Uterus (tissue), 4 donors: ENCODE results near the gene GBP6. TPM values are rescaled to one million over a fixed set of nuclear protein-coding genes. Genes with fewer than 3 reads are reported as not detected.
"Not testable (repeated sequence)": the region's sequence is repeated elsewhere in the genome, so short reads cannot be mapped to it uniquely, and the experiment has no call there.

ENCODE experiments used
- DNase-seq, 2 donors: peaks; one replicate each; pipeline ENCODE4 v3.0.0-alpha.2; 2019 to 2020
- H3K27ac ChIP-seq, 2 donors: fragments of 200-600 bp; sonication (generic); 1 replicate in 1 of 2; 2 replicates in 1 of 2; pipeline ENCODE4 v1.5.1; 2016 to 2018
- H3K27me3 ChIP-seq, 2 donors: fragments of 200-600 bp; sonication (generic); one replicate each; pipeline ENCODE4 v1.5.1; 2018 to 2019; ENCODE audit warnings: control low read depth in 1 of 2
- H3K36me3 ChIP-seq, 2 donors: fragments of 200-600 bp; sonication (generic); one replicate each; pipeline ENCODE4 v1.5.1; 2019; ENCODE audit warnings: control low read depth in 1 of 2
- H3K4me1 ChIP-seq, 2 donors: fragments of 200-600 bp; sonication (generic); one replicate each; pipeline ENCODE4 v1.5.1; 2018 to 2019; ENCODE audit warnings: control low read depth in 1 of 2
- H3K4me3 ChIP-seq, 2 donors: fragments of 200-600 bp; sonication (generic); 1 replicate in 1 of 2; 2 replicates in 1 of 2; pipeline ENCODE4 v1.5.1; 2018 to 2019; ENCODE audit warnings: mild to moderate bottlenecking in 1 of 2
- H3K9me3 ChIP-seq, 2 donors: fragments of 200-600 bp; sonication (generic); one replicate each; pipeline ENCODE4 v1.5.1; 2019; ENCODE audit warnings: control low read depth in 1 of 2
- POLR2A ChIP-seq, 2 donors: fragments of 450-650 bp; IDR thresholded peaks; one replicate each; pipeline ENCODE4 v1.6.1; 2016; ENCODE audit warnings: antibody characterized with exemption in 2 of 2, mild to moderate bottlenecking in 1 of 2, moderate library complexity in 1 of 2
- intact Hi-C: fragments of 100-400 bp; cut with DNase I; formaldehyde crosslinking; loops from one replicate; pipeline ENCODE4 v1.15.1; 2023; ENCODE audit warnings: low total_unique reads
- total RNA-seq, 4 donors: library from RNA; depleted of rRNA in 3 of 4; stranded (reverse); fragments of >200 nt in 3 of 4; gene quantifications; one replicate each; pipeline versions ENCODE4 v1.1.0 to v1.2.4, GENCODE V29; 2014 to 2023
- TF ChIP-seq, protein P1 (sequence below), 4 experiments: fragments of 200-600 bp in 2 of 4; fragments of 450-650 bp in 2 of 4; sonication (generic) in 2 of 4; IDR thresholded peaks; one replicate each; pipeline ENCODE4 v1.5.1; 2016 to 2019; ENCODE audit warnings: antibody characterized with exemption in 4 of 4, mild to moderate bottlenecking in 2 of 4, moderate library complexity in 1 of 4
- donor health status: DM: yes; HTN: yes; CAD: no.

The GBP6 gene
- total RNA-seq, 4 donors from 2014 or later: not detected

DNA sequence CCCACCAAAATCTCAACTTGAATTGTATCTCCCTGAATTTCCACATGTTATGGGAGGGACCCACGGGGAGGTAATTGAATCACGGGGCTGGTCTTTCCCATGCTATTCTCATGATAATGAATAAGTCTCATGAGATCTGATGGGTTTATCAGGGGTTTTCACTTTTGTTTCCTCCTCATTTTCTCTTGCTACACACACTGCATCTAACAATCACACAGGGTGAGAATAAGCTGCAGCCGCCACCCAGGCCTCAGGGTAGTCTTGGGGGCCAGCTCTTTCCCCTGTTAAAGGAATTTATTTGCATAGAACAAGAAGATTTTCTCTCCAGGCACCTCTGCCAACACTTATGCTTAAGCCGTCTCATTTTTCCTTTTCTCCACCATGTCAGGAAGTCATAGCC lies 26.0 kb upstream of the GBP6 start:
- intact Hi-C loops: no loop called here
- TF ChIP-seq, protein P1, sequence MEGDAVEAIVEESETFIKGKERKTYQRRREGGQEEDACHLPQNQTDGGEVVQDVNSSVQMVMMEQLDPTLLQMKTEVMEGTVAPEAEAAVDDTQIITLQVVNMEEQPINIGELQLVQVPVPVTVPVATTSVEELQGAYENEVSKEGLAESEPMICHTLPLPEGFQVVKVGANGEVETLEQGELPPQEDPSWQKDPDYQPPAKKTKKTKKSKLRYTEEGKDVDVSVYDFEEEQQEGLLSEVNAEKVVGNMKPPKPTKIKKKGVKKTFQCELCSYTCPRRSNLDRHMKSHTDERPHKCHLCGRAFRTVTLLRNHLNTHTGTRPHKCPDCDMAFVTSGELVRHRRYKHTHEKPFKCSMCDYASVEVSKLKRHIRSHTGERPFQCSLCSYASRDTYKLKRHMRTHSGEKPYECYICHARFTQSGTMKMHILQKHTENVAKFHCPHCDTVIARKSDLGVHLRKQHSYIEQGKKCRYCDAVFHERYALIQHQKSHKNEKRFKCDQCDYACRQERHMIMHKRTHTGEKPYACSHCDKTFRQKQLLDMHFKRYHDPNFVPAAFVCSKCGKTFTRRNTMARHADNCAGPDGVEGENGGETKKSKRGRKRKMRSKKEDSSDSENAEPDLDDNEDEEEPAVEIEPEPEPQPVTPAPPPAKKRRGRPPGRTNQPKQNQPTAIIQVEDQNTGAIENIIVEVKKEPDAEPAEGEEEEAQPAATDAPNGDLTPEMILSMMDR (IDR thresholded peaks at IDR 0.05): no peak
- no peak for TF ChIP-seq POLR2A (IDR thresholded peaks at IDR 0.05)

DNA sequence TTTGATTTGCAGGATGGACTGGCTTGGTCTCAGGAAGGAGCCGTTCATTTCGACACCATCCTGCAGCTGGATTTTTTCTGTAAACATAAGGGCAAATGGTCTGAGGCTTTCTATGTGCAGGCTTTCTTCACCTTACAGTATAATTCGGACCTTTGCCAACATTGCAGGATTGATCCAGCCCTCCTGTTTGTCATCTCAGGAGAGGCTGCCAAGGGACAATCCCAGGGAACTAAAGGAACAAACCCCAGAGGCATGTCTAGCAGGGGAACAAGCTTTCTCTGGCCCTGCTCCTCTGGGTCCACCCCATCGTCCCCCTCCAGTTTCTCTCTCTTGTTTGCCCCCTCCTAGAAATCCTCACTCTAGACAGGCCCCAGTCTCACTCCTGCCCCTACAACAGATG lies 24.8 kb upstream of the GBP6 start:
- no peaks in the 10 kb centered on the region for H3K9me3 ChIP-seq
- TF ChIP-seq, protein P1 (IDR thresholded peaks at IDR 0.05): no peak
- no peak for TF ChIP-seq POLR2A (IDR thresholded peaks at IDR 0.05)
- no peak for DNase-seq
- H3K27ac ChIP-seq: no peak overlapping the region
- intact Hi-C loops: no loop called here
- no peak overlapping the region for H3K4me3 ChIP-seq
- H3K36me3 ChIP-seq: no peaks in the 10 kb centered on the region
- H3K4me1 ChIP-seq: no peaks in the 10 kb centered on the region
- no peaks in the 10 kb centered on the region for H3K27me3 ChIP-seq

More for the DNA sequence above, 26.0 kb upstream of the GBP6 start:
- Histone ChIP-seq H3K27ac (no peak overlapping the region), H3K4me3 (no peak overlapping the region), H3K27me3 (no peaks in the 10 kb centered on the region), H3K36me3 (no peaks in the 10 kb centered on the region), H3K4me1 (no peaks in the 10 kb centered on the region), H3K9me3 (no peaks in the 10 kb centered on the region)
- no peak for DNase-seq

DNA sequence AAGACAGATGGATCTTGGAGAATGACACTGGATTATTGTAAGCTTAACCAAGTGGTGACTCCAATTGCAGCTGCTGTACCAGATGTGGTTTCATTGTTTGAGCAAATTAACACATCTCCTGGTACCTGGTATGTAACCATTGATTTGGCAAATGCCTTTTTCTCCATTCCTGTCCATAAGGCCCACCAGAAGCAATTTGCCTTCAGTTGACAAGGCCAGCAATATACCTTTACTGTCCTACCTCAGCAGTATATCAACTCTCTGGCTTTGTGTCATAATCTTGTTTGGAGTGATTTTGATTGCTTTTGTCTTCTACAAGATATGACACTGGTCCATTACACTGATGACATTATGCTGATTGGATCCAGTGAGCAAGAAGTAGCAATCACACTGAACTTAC lies 18.4 kb upstream of the GBP6 start:
- H3K36me3 ChIP-seq, H3K4me3 ChIP-seq, H3K9me3 ChIP-seq, intact Hi-C loops, H3K4me1 ChIP-seq, H3K27ac ChIP-seq, DNase-seq, H3K27me3 ChIP-seq: not testable (repeated sequence)

DNA sequence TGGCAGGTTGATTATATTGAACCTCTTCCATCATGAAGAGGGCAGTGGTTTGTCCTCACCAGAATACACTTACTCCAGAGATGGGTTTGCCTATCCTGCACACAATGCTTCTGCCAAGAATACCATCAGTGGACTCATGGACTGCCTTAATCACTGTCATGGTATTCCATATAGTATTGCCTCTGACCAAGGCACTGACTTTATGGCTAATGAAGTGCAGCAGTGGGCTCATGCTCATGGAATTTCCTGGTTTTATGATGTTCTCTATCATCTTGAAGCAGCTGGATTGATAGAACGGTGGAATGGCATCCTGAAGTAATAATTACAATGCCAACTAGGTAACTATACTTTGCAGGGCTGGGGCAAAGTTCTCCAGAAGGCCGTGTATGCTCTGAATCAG lies 16.6 kb upstream of the GBP6 start:
- no peaks in the 10 kb centered on the region for H3K36me3 ChIP-seq
- DNase-seq: no peak
- intact Hi-C loops: no loop called here
- H3K27me3 ChIP-seq: no peaks in the 10 kb centered on the region
- H3K27ac ChIP-seq: no peak overlapping the region
- no peaks in the 10 kb centered on the region for H3K9me3 ChIP-seq
- H3K4me1 ChIP-seq: no peaks in the 10 kb centered on the region
- H3K4me3 ChIP-seq: no peak overlapping the region
- TF ChIP-seq, protein P1 (IDR thresholded peaks at IDR 0.05): no peak
- TF ChIP-seq POLR2A (IDR thresholded peaks at IDR 0.05): no peak

DNA sequence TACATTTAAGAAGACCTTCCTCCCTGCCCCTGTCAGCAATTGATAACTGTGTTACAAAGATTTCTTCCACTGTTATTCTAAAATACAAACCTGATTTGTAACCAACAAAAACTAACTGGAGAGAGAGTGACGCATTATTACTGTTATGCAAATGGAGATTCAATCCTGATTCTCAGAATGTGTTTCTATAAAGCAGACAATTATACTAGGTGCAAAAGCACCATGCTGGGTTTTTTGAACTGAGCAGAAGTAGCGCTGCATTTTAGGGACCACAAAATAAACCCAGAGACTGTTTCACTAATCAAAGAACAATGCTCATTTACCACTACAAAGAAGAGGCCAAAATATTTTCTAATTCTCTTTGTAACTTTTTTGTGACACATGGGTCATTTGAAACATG lies 13.6 kb upstream of the GBP6 start:
- TF ChIP-seq POLR2A (IDR thresholded peaks at IDR 0.05): no peak
- TF ChIP-seq, protein P1 (IDR thresholded peaks at IDR 0.05): no peak
- Histone ChIP-seq H3K36me3 (no peaks in the 10 kb centered on the region), H3K27ac (no peak overlapping the region), H3K27me3 (no peaks in the 10 kb centered on the region), H3K4me1 (no peaks in the 10 kb centered on the region), H3K9me3 (no peaks in the 10 kb centered on the region), H3K4me3 (no peak overlapping the region)
- no peak for DNase-seq
- intact Hi-C loops: loop anchor here (10.0 kb wide), 1 partner anchor 345 kb away; no protein-coding TSS in a partner anchor
